ENCODE results near the gene BSCL2. TPM values are rescaled to one million over a fixed set of nuclear protein-coding genes. Genes with fewer than 3 reads are reported as not detected.

The BSCL2 gene
- total and polyA plus RNA-seq, 2 of the 13 experiments (the other 11 are each of a cell fraction or from before 2014, with no cell fraction given): 19.5 to 21.1 TPM

- TF ChIP-seq ZNF704 (CRISPR knock-in tag; IDR thresholded peaks at IDR 0.05; ENCODE audit: borderline replicate concordance): no peak
- TF ChIP-seq NONO (IDR thresholded peaks at IDR 0.05): no peak
- no peak for TF ChIP-seq NONO (CRISPR knock-in tag; conservative IDR thresholded peaks at IDR 0.05)
- TF ChIP-seq ZNF616 (CRISPR knock-in tag; IDR thresholded peaks at IDR 0.05; ENCODE audit: low read depth): no peak
- peak; percentile 56; the same call in 1 of the 2 replicates for TF ChIP-seq KDM5A (IDR thresholded peaks at IDR 0.05; ENCODE audit: borderline replicate concordance, low read length)
- no peak for TF ChIP-seq ZNF7 (CRISPR knock-in tag; IDR thresholded peaks at IDR 0.05)
- TF ChIP-seq TBP (CRISPR knock-in tag; IDR thresholded peaks at IDR 0.05): no peak
- no peak for TF ChIP-seq NCOA5 (CRISPR knock-in tag; IDR thresholded peaks at IDR 0.05)
- no peak for TF ChIP-seq MTF1 (CRISPR knock-in tag; IDR thresholded peaks at IDR 0.05)
- no peak for TF ChIP-seq ZNF614 (CRISPR knock-in tag; IDR thresholded peaks at IDR 0.05; ENCODE audit: borderline replicate concordance)
- TF ChIP-seq ZNF251 (CRISPR knock-in tag; IDR thresholded peaks at IDR 0.05): no peak
- no peak for TF ChIP-seq ZNF326 (CRISPR knock-in tag; IDR thresholded peaks at IDR 0.05; ENCODE audit: borderline replicate concordance)
- TF ChIP-seq ATRX (CRISPR knock-in tag; IDR thresholded peaks at IDR 0.05; ENCODE audit: borderline replicate concordance): no peak
- no peak; the same call in 1 of the 2 replicates for TF ChIP-seq SNAI1 (CRISPR knock-in tag; IDR thresholded peaks at IDR 0.05; ENCODE audit: borderline replicate concordance)
- peak; percentile 44; the same call in 1 of the 2 replicates for TF ChIP-seq SALL2 (CRISPR knock-in tag; IDR thresholded peaks at IDR 0.05)
- no peak for TF ChIP-seq ZNF510 (CRISPR knock-in tag; IDR thresholded peaks at IDR 0.05; ENCODE audit: low read depth)
- TF ChIP-seq, protein P1, sequence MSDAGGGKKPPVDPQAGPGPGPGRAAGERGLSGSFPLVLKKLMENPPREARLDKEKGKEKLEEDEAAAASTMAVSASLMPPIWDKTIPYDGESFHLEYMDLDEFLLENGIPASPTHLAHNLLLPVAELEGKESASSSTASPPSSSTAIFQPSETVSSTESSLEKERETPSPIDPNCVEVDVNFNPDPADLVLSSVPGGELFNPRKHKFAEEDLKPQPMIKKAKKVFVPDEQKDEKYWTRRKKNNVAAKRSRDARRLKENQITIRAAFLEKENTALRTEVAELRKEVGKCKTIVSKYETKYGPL (CRISPR knock-in tag; IDR thresholded peaks at IDR 0.05): no peak
- peak; percentile 14; the same call in 1 of the 2 replicates for TF ChIP-seq ZNF770 (CRISPR knock-in tag; IDR thresholded peaks at IDR 0.05)
- TF ChIP-seq, protein P2, sequence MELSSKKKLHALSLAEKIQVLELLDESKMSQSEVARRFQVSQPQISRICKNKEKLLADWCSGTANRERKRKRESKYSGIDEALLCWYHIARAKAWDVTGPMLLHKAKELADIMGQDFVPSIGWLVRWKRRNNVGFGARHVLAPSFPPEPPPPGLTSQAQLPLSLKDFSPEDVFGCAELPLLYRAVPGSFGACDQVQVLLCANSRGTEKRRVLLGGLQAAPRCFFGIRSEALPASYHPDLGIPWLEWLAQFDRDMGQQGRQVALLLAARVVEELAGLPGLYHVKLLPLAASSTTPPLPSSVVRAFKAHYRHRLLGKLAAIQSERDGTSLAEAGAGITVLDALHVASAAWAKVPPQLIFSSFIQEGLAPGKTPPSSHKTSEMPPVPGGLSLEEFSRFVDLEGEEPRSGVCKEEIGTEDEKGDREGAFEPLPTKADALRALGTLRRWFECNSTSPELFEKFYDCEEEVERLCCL (CRISPR knock-in tag; IDR thresholded peaks at IDR 0.05; ENCODE audit: borderline replicate concordance): 0 out of 2 replicates have a peak, but pooled peaks have one; percentile 11
- no peak for TF ChIP-seq TEAD3 (CRISPR knock-in tag; optimal IDR thresholded peaks at IDR 0.05; ENCODE audit: borderline replicate concordance)
- TF ChIP-seq MBD4 (IDR thresholded peaks at IDR 0.05; ENCODE audit: borderline replicate concordance, low read length): no peak
- TF ChIP-seq ZMYM2 (CRISPR knock-in tag; IDR thresholded peaks at IDR 0.05): peak; percentile 49; the same call in 1 of the 2 replicates
- TF ChIP-seq, protein P3, sequence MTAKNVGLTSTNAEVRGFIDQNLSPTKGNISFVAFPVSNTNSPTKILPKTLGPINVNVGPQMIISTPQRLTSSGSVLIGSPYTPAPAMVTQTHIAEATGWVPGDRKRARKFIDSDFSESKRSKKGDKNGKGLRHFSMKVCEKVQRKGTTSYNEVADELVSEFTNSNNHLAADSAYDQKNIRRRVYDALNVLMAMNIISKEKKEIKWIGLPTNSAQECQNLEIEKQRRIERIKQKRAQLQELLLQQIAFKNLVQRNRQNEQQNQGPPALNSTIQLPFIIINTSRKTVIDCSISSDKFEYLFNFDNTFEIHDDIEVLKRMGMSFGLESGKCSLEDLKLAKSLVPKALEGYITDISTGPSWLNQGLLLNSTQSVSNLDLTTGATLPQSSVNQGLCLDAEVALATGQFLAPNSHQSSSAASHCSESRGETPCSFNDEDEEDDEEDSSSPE (CRISPR knock-in tag; IDR thresholded peaks at IDR 0.05): no peak
- no peak for TF ChIP-seq ZNF337 (CRISPR knock-in tag; IDR thresholded peaks at IDR 0.05; ENCODE audit: borderline replicate concordance, low read depth)
- TF ChIP-seq PAF1 (CRISPR knock-in tag; IDR thresholded peaks at IDR 0.05): no peak
Observed at GRCh38 chr11:62664405-62665074, 42.7 kb downstream of the BSCL2 start (continued).

Measured in HepG2 (cell line).